ENCODE data around the gene TSPOAP1.

TSPOAP1 gene

DNA sequence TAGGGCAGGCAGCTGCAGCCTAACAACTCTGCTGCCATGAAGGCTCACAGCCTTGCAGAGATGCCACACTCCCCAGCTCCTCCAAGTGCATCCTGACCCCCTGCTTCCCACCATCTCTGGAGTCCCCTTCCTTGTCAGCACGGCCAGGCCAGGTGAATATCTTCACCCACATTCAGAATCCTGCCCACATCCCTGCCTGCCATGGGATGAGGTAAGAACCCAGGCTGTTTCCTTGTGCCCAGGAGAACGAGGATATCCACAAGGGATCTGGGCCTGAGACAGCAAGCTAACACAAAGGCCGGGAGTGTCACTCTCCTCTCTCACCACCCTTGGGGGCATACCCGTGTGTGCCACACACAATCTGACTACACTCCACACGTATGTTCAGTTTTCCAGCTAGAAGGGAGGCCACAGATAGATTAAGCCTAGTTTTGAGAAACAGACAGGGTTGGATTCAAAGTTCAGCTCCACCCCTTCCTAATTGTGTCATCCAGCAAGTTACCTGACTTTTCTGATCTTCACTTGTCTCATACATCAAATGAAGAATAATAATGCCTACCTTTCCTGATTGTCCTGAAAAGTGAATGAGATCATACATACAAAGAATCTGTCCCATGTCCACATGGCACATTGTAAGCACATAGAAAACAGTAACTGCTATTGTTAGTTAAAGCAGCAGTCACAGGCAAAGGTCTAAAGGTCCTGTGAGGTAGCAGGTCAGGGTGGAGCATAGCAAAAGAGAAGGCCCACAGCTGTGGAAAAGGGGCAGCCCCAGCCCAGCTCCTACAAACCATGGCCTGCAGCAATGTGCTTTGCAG, 40.8 kb upstream of the TSPOAP1 start:
- Histone ChIP-seq H3K36me3 (no peaks in the 10 kb centered on the region), H3K9me3 (no peaks in the 10 kb centered on the region), H3K4me1 (peaks cover 0 to 3% (median 0%) of the 10 kb centered on the region in 4 donors), H3K4me3 (no peak overlapping the region), H3K27me3 (peaks cover 0 to 2% of the 10 kb centered on the region in 2 donors), H3K27ac (no peak overlapping the region)
- no peak for DNase-seq
- intact Hi-C loops (cut with DNase I; ENCODE audit: low total_unique reads): no loop called here
- TF ChIP-seq CTCF (IDR thresholded peaks at IDR 0.05): no peak

DNA sequence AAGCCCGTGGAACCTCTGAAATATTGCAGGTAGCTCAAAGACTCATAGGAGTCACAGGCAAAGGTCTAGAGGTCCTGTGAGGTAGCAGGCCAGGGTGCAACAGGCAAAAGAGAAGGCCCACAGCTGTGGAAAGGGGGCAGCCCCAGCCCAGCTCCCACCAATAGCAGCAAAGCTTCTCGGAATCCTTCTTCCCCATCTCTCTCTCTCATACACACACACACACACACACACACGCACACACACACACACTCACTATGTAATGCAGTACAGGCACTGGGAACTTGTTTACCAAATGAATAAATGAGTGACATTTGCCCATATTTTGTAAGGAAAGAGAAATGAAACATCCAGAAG, 40.2 kb upstream of the TSPOAP1 start:
- Histone ChIP-seq H3K4me1 (peaks cover 0 to 6% (median 0%) of the 10 kb centered on the region in 4 donors), H3K27ac (no peak overlapping the region), H3K9me3 (no peaks in the 10 kb centered on the region), H3K36me3 (no peaks in the 10 kb centered on the region), H3K4me3 (no peak overlapping the region), H3K27me3 (peaks cover 0 to 8% of the 10 kb centered on the region in 2 donors)
- DNase-seq: no peak
- TF ChIP-seq CTCF (IDR thresholded peaks at IDR 0.05): no peak
- intact Hi-C loops (cut with DNase I; ENCODE audit: low total_unique reads): no loop called here

DNA sequence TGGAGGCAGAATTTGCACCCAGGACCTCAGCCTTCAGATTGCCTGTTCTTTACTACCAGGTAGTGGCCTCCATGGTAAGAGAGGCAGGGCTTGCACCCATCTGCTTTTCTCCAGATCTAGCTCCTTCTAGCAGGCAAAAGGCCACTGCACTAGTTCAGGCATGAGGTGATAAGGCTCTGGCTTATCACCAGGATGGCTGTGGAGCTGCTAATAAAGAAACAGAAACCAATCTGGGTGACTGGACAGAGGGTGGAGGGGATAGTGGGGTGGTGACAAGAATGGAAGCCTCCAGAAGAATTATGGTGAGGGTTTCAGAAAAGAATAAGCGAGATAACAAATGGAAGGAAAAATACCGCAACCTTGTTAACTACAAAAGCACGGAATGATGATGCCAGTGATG, 38.9 kb upstream of the TSPOAP1 start:
- peaks cover 0 to 6% (median 0%) of the 10 kb centered on the region in 4 donors for H3K4me1 ChIP-seq
- no peak for DNase-seq
- H3K27me3 ChIP-seq: peaks cover 0 to 14% of the 10 kb centered on the region in 2 donors
- H3K9me3 ChIP-seq: no peaks in the 10 kb centered on the region
- intact Hi-C loops (cut with DNase I; ENCODE audit: low total_unique reads): no loop called here
- H3K36me3 ChIP-seq: no peaks in the 10 kb centered on the region
- TF ChIP-seq CTCF (IDR thresholded peaks at IDR 0.05): no peak
- no peak overlapping the region for H3K27ac ChIP-seq
- no peak overlapping the region for H3K4me3 ChIP-seq

GRCh38 chr17:58365980-58366595, 37.5 kb upstream of the TSPOAP1 start:
- intact Hi-C loops (cut with DNase I; ENCODE audit: low total_unique reads): no loop called here
- no peak overlapping the region for H3K27ac ChIP-seq
- H3K4me1 ChIP-seq: peaks cover 0 to 6% (median 0%) of the 10 kb centered on the region in 4 donors

More at GRCh38 chr17:58365980-58366595, 37.5 kb upstream of the TSPOAP1 start:
- Histone ChIP-seq H3K9me3 (no peaks in the 10 kb centered on the region), H3K36me3 (no peaks in the 10 kb centered on the region), H3K27me3 (peaks cover 0 to 14% of the 10 kb centered on the region in 2 donors), H3K4me3 (no peak overlapping the region)
- no peak for DNase-seq
- no peak for TF ChIP-seq CTCF (IDR thresholded peaks at IDR 0.05)
